Gastrocnemius medialis (tissue), 4 donors: ENCODE measurements around the gene PTPRE. TPM values are rescaled to one million over a fixed set of nuclear protein-coding genes. Genes with fewer than 3 reads are reported as not detected.

Experiments used
- ATAC-seq, 2 donors: fragments of 150-250 bp; one replicate each; pipeline ENCODE4 v1.9.1; 2016
- DNase-seq, 2 donors: peaks; one replicate each; pipeline ENCODE4 v3.0.0-alpha.2; 2019
- H3K27ac ChIP-seq, 4 donors: fragments of 200-600 bp; sonication (generic); 1 replicate in 1 of 4; 2 replicates in 3 of 4; pipeline ENCODE4 v1.5.1; 2016 to 2018; ENCODE audit warnings: mild to moderate bottlenecking in 2 of 4, moderate library complexity in 1 of 4
- H3K27me3 ChIP-seq, 3 donors: fragments of 200-600 bp; sonication (generic) in 2 of 3; 1 replicate in 1 of 3; 2 replicates in 2 of 3; pipeline versions ENCODE4 v1.5.1 to v1.6.0; 2016 to 2019; ENCODE audit warnings: mild to moderate bottlenecking in 1 of 3, moderate library complexity in 1 of 3
- H3K36me3 ChIP-seq, 2 donors: fragments of 200-600 bp; sonication (generic) in 1 of 2; one replicate each; pipeline ENCODE4 v1.5.1; 2017 to 2018
- H3K4me1 ChIP-seq, 2 donors: fragments of 200-600 bp; sonication (generic) in 1 of 2; one replicate each; pipeline ENCODE4 v1.5.1; 2016 to 2017; ENCODE audit warnings: mild to moderate bottlenecking in 2 of 2
- H3K4me3 ChIP-seq, 4 donors: fragments of 200-600 bp; sonication (generic) in 3 of 4; 1 replicate in 1 of 4; 2 replicates in 3 of 4; pipeline ENCODE4 v1.5.1; 2016 to 2019; ENCODE audit warnings: mild to moderate bottlenecking in 2 of 4
- H3K9me3 ChIP-seq, 3 donors: fragments of 200-600 bp; sonication (generic) in 2 of 3; 1 replicate in 1 of 3; 2 replicates in 2 of 3; pipeline ENCODE4 v1.5.1; 2016 to 2019
- CTCF ChIP-seq, 5 experiments: fragments of 450-650 bp in 3 of 5; fragments of 200-600 bp in 2 of 5; sonication (generic) in 2 of 5; IDR thresholded peaks in 4 of 5; conservative IDR thresholded peaks in 1 of 5; 1 replicate in 4 of 5; 2 replicates in 1 of 5; pipeline ENCODE4 v1.5.1; 2016 to 2019; ENCODE audit warnings: antibody characterized with exemption in 5 of 5, mild to moderate bottlenecking in 3 of 5, moderate library complexity in 3 of 5
- POLR2A ChIP-seq, 2 donors: fragments of 450-650 bp; IDR thresholded peaks; one replicate each; pipeline ENCODE4 v1.6.1; 2017; ENCODE audit warnings: antibody characterized with exemption in 2 of 2, mild to moderate bottlenecking in 2 of 2, moderate library complexity in 2 of 2
- in situ Hi-C, 4 donors: fragments of 200-750 bp; cut with MboI; loops; one replicate each; pipeline versions ENCODE4 v1.15.0 to v1.8.0; 2017; ENCODE audit warnings: low sequenced_read_pairs in 4 of 4
- intact Hi-C: fragments of 100-400 bp; cut with DNase I; formaldehyde crosslinking; loops from one replicate; pipeline ENCODE4 v1.15.1; 2023; ENCODE audit warnings: low total_unique reads
- total RNA-seq, 4 donors: library from RNA; depleted of rRNA; stranded (reverse); fragments of >200 nt; gene quantifications; one replicate each; pipeline versions ENCODE4 v1.1.0 to v1.2.3, GENCODE V29; 2016

PTPRE gene
- total RNA-seq, 4 donors from 2014 or later: 0.97 to 2.2 (median 1.6) TPM

DNA sequence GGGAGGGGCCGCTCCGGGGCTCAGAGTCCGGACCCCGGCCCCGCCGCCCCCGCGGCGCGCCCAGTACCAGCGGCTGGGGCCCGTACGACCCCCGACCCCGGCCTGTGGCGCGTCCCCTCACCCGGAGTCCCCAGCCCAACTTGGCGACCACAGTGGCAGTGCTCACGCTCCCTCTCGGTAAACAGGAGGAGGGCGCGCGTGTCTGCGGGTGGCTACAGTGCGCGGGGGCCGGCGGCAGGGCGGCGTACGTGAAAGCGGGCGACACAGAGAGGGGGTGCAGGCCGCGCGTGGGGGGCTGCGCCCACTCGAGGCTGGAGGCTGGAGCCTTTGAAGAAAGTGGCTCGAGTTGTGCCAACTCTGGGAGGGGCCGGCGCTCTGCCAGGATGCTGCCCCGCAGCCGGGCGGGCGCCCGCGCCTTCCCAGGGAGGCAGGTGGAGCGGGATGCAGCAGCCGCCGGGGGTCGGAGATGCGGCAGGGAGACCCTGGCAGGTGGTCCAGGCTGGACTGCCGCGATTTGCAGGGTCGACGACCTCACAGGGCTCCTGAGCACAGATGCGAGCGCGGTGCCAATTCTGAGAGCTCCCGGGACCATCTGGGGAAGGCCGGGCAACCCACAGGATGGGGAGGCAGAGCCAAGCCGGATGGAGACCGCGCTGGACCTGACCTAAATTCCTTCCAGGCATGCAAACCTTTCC lies 655 bp downstream of the PTPRE start:
- in situ Hi-C loops: loop anchor here in 2 of 4 donors (10.0 kb wide), 1 partner anchor 107 kb away; no protein-coding TSS in a partner anchor
- TF ChIP-seq CTCF (IDR thresholded peaks at IDR 0.05 in 4 of 5, conservative IDR thresholded peaks at IDR 0.05 in 1 of 5) (peak in 1 of 5 experiments; percentile 13), POLR2A (IDR thresholded peaks at IDR 0.05) (no peak)
- Histone ChIP-seq H3K9me3 (no peaks in the 10 kb centered on the region), H3K27me3 (peaks cover 4 to 8% (median 6%) of the 10 kb centered on the region in 3 donors), H3K27ac (peak overlapping the region; percentile 46 to 68 (median 62)), H3K4me1 (peaks cover 6 to 7% of the 10 kb centered on the region in 2 donors), H3K36me3 (no peaks in the 10 kb centered on the region), H3K4me3 (peak overlapping the region; percentile 53 to 72 (median 60))
- ATAC-seq: peak; percentile 27 to 52
- no peak for DNase-seq
- intact Hi-C loops: loop anchor here (1.0 kb wide), 2 partner anchors 104 to 162 kb away; no protein-coding TSS in a partner anchor

- in situ Hi-C loops: loop anchor here in 2 of 4 donors (10.0 kb wide), 1 partner anchor 106 kb away; no protein-coding TSS in a partner anchor
- ATAC-seq (no peak), DNase-seq (no peak)
- H3K4me1 ChIP-seq: peaks cover 6 to 7% of the 10 kb centered on the region in 2 donors
- peak overlapping the region; percentile 53 to 72 (median 60) for H3K4me3 ChIP-seq
- peaks cover 4 to 8% (median 6%) of the 10 kb centered on the region in 3 donors for H3K27me3 ChIP-seq
- TF ChIP-seq CTCF (IDR thresholded peaks at IDR 0.05 in 4 of 5, conservative IDR thresholded peaks at IDR 0.05 in 1 of 5) (no peak), POLR2A (IDR thresholded peaks at IDR 0.05) (no peak)
- H3K9me3 ChIP-seq: no peaks in the 10 kb centered on the region
- H3K36me3 ChIP-seq: no peaks in the 10 kb centered on the region
- intact Hi-C loops: no loop called here
- peak overlapping the region in 2 of 4 donors; percentile 46 to 66 for H3K27ac ChIP-seq
These were observed 1.4 kb downstream of the PTPRE start for GRCh38 chr10:127908106-127908958.

DNA sequence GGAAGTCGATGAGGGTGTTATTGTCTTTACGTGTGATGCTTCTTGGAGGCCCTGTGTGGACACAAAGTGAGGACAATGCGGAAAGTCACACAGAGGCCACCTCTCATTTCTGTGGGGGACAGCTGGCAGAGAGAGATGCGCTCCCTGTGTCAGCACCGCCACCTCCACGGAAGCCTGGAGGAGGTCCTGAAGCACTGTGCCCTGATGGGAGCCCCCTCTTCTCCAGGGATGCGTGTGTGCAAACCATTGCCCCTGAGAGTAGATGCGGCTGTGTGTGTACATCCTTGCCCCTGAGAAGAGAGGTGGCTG lies 2.0 kb downstream of the PTPRE start:
- peaks cover 4 to 8% (median 6%) of the 10 kb centered on the region in 3 donors for H3K27me3 ChIP-seq
- TF ChIP-seq POLR2A (IDR thresholded peaks at IDR 0.05) (no peak), CTCF (IDR thresholded peaks at IDR 0.05 in 4 of 5, conservative IDR thresholded peaks at IDR 0.05 in 1 of 5) (no peak)
- H3K4me3 ChIP-seq: no peak overlapping the region
- DNase-seq (no peak), ATAC-seq (no peak)
- intact Hi-C loops: no loop called here
- no peaks in the 10 kb centered on the region for H3K9me3 ChIP-seq
- in situ Hi-C loops: loop anchor here in 2 of 4 donors (10.0 kb wide), 1 partner anchor 106 kb away; no protein-coding TSS in a partner anchor
- H3K4me1 ChIP-seq: peaks cover 6 to 7% of the 10 kb centered on the region in 2 donors
- no peak overlapping the region for H3K27ac ChIP-seq
- no peaks in the 10 kb centered on the region for H3K36me3 ChIP-seq

- DNase-seq: no peak
- intact Hi-C loops: no loop called here
- Histone ChIP-seq H3K36me3 (no peaks in the 10 kb centered on the region), H3K9me3 (no peaks in the 10 kb centered on the region), H3K4me1 (peaks cover 6 to 7% of the 10 kb centered on the region in 2 donors), H3K27ac (no peak overlapping the region), H3K27me3 (peaks cover 4 to 8% (median 6%) of the 10 kb centered on the region in 3 donors), H3K4me3 (no peak overlapping the region)
- TF ChIP-seq CTCF (IDR thresholded peaks at IDR 0.05 in 4 of 5, conservative IDR thresholded peaks at IDR 0.05 in 1 of 5) (no peak), POLR2A (IDR thresholded peaks at IDR 0.05) (no peak)
- no peak for ATAC-seq
- in situ Hi-C loops: loop anchor here (5.0 to 10.0 kb wide), 2 partner anchors 102 to 105 kb away; no protein-coding TSS in a partner anchor
These were observed 3.0 kb downstream of the PTPRE start for GRCh38 chr10:127909716-127910463.
